ENCODE measurements around the gene CTPS1. TPM values are rescaled to one million over a fixed set of nuclear protein-coding genes. Genes with fewer than 3 reads are reported as not detected.
A peak's percentile ranks its signal among the peaks of the same experiment; 100 is the strongest.

The CTPS1 gene
- total and polyA plus RNA-seq, 7 experiments from 2014 or later: 12.4 to 57.6 (median 17.0) TPM

GRCh38 chr1:41010345-41010744 lies 30.8 kb downstream of the CTPS1 start:
- Histone ChIP-seq H3K27me3 (ENCODE audit: control insufficient read depth in 2 of 2, insufficient read depth in 2 of 2, low read length in 2 of 2) (no peaks in the 10 kb centered on the region), H3K4me1 (ENCODE audit: control insufficient read depth in 2 of 2, insufficient read depth in 2 of 2, low read length in 2 of 2) (no peaks in the 10 kb centered on the region), H3K9me3 (ENCODE audit: control insufficient read depth in 2 of 3, low read length in 3 of 3) (no peaks in the 10 kb centered on the region), H3K4me3 (ENCODE audit: low read length) (no peak overlapping the region), H3K36me3 (ENCODE audit: control insufficient read depth in 2 of 3, insufficient read depth in 3 of 3, low read length in 3 of 3) (peaks cover 16 to 82% (median 21%) of the 10 kb centered on the region in 3 experiments), H3K27ac (ENCODE audit: low read depth, low read length) (no peak overlapping the region)
- CTCF ChIA-PET: no interaction called here
- Mint-ChIP-seq H3K4me1 (peaks cover 7 to 16% (median 12%) of the 10 kb centered on the region in 7 donors), H3K4me3 (no peak overlapping the region), H3K9me3 (no peaks in the 10 kb centered on the region), H3K36me3 (peaks cover 15 to 63% (median 29%) of the 10 kb centered on the region in 5 donors), H3K27ac (peak overlapping the region in 1 of 9 donors; percentile 23), H3K27me3 (no peaks in the 10 kb centered on the region)
- ATAC-seq (no peak), DNase-seq (no peak)
- POLR2A ChIA-PET: no interaction called here
- intact Hi-C loops (cut with micrococcal nuclease): no loop called here

- H3K36me3 Mint-ChIP-seq: peaks cover 12 to 46% (median 20%) of the 10 kb centered on the region in 5 donors
- ChIA-PET POLR2A (no interaction called here), CTCF (interaction anchor here (1.3 kb wide), 1 partner anchor 9 kb away, joined by 3 read pairs; no protein-coding TSS in a partner anchor)
- no peak overlapping the region for H3K4me3 ChIP-seq (ENCODE audit: low read length)
- H3K36me3 ChIP-seq (ENCODE audit: control insufficient read depth in 2 of 3, insufficient read depth in 3 of 3, low read length in 3 of 3): peaks cover 11 to 73% (median 17%) of the 10 kb centered on the region in 3 experiments
- no peaks in the 10 kb centered on the region for H3K9me3 Mint-ChIP-seq
- H3K4me3 Mint-ChIP-seq: no peak overlapping the region
- H3K27me3 ChIP-seq (ENCODE audit: control insufficient read depth in 2 of 2, insufficient read depth in 2 of 2, low read length in 2 of 2): no peaks in the 10 kb centered on the region
- no peaks in the 10 kb centered on the region for H3K4me1 ChIP-seq (ENCODE audit: control insufficient read depth in 2 of 2, insufficient read depth in 2 of 2, low read length in 2 of 2)
- intact Hi-C loops (cut with micrococcal nuclease): no loop called here
- ATAC-seq (no peak), DNase-seq (no peak)
- no peak overlapping the region for H3K27ac Mint-ChIP-seq
- H3K27me3 Mint-ChIP-seq: no peaks in the 10 kb centered on the region
- H3K27ac ChIP-seq (ENCODE audit: low read depth, low read length): no peak overlapping the region
- H3K4me1 Mint-ChIP-seq: peaks cover 7 to 16% (median 12%) of the 10 kb centered on the region in 7 donors
- no peaks in the 10 kb centered on the region for H3K9me3 ChIP-seq (ENCODE audit: control insufficient read depth in 2 of 3, low read length in 3 of 3)
Observed at GRCh38 chr1:41013024-41013423, 33.5 kb downstream of the CTPS1 start.

GRCh38 chr1:41013796-41014195 lies 34.3 kb downstream of the CTPS1 start:
- Mint-ChIP-seq H3K4me3 (no peak overlapping the region), H3K27ac (peak overlapping the region in 5 of 9 donors; percentile 48 to 69 (median 64)), H3K36me3 (peaks cover 9 to 38% (median 16%) of the 10 kb centered on the region in 5 donors), H3K27me3 (no peaks in the 10 kb centered on the region), H3K4me1 (peaks cover 7 to 16% (median 12%) of the 10 kb centered on the region in 7 donors), H3K9me3 (no peaks in the 10 kb centered on the region)
- Histone ChIP-seq H3K27me3 (ENCODE audit: control insufficient read depth in 2 of 2, insufficient read depth in 2 of 2, low read length in 2 of 2) (no peaks in the 10 kb centered on the region), H3K36me3 (ENCODE audit: control insufficient read depth in 2 of 3, insufficient read depth in 3 of 3, low read length in 3 of 3) (peaks cover 5 to 70% (median 11%) of the 10 kb centered on the region in 3 experiments), H3K4me3 (ENCODE audit: low read length) (no peak overlapping the region), H3K4me1 (ENCODE audit: control insufficient read depth in 2 of 2, insufficient read depth in 2 of 2, low read length in 2 of 2) (no peaks in the 10 kb centered on the region), H3K27ac (ENCODE audit: low read depth, low read length) (no peak overlapping the region), H3K9me3 (ENCODE audit: control insufficient read depth in 2 of 3, low read length in 3 of 3) (no peaks in the 10 kb centered on the region)
- intact Hi-C loops (cut with micrococcal nuclease): no loop called here
- peak; percentile 58 for ATAC-seq
- DNase-seq: no peak
- ChIA-PET POLR2A (no interaction called here), CTCF (interaction anchor here (1.3 kb wide), 1 partner anchor 10 kb away, joined by 3 read pairs; no protein-coding TSS in a partner anchor)

GRCh38 chr1:41014871-41015270 lies 35.4 kb downstream of the CTPS1 start:
- H3K4me1 Mint-ChIP-seq: peaks cover 7 to 16% (median 12%) of the 10 kb centered on the region in 7 donors
- no peaks in the 10 kb centered on the region for H3K27me3 Mint-ChIP-seq
- H3K36me3 ChIP-seq (ENCODE audit: control insufficient read depth in 2 of 3, insufficient read depth in 3 of 3, low read length in 3 of 3): peaks cover 5 to 59% (median 8%) of the 10 kb centered on the region in 3 experiments
- H3K4me1 ChIP-seq (ENCODE audit: control insufficient read depth in 2 of 2, insufficient read depth in 2 of 2, low read length in 2 of 2): no peaks in the 10 kb centered on the region
- CTCF ChIA-PET: no interaction called here
- H3K4me3 Mint-ChIP-seq: no peak overlapping the region
- no peak overlapping the region for H3K27ac ChIP-seq (ENCODE audit: low read depth, low read length)
- ATAC-seq (no peak), DNase-seq (no peak)
- POLR2A ChIA-PET: no interaction called here
- no peak overlapping the region for H3K4me3 ChIP-seq (ENCODE audit: low read length)
- H3K36me3 Mint-ChIP-seq: peaks cover 9 to 30% (median 11%) of the 10 kb centered on the region in 5 donors
- H3K9me3 ChIP-seq (ENCODE audit: control insufficient read depth in 2 of 3, low read length in 3 of 3): no peaks in the 10 kb centered on the region
- intact Hi-C loops (cut with micrococcal nuclease): no loop called here
- H3K27me3 ChIP-seq (ENCODE audit: control insufficient read depth in 2 of 2, insufficient read depth in 2 of 2, low read length in 2 of 2): no peaks in the 10 kb centered on the region
- H3K27ac Mint-ChIP-seq: peak overlapping the region; percentile 38 to 88 (median 64)
- no peaks in the 10 kb centered on the region for H3K9me3 Mint-ChIP-seq

- H3K4me3 Mint-ChIP-seq: no peak overlapping the region
- H3K9me3 Mint-ChIP-seq: no peaks in the 10 kb centered on the region
- ATAC-seq (no peak), DNase-seq (no peak)
- ChIA-PET POLR2A (no interaction called here), CTCF (no interaction called here)
- peaks cover 7 to 16% (median 12%) of the 10 kb centered on the region in 7 donors for H3K4me1 Mint-ChIP-seq
- intact Hi-C loops (cut with micrococcal nuclease): no loop called here
- H3K27ac ChIP-seq (ENCODE audit: low read depth, low read length): no peak overlapping the region
- no peaks in the 10 kb centered on the region for H3K27me3 Mint-ChIP-seq
- peaks cover 2 to 54% (median 5%) of the 10 kb centered on the region in 3 experiments for H3K36me3 ChIP-seq (ENCODE audit: control insufficient read depth in 2 of 3, insufficient read depth in 3 of 3, low read length in 3 of 3)
- no peaks in the 10 kb centered on the region for H3K9me3 ChIP-seq (ENCODE audit: control insufficient read depth in 2 of 3, low read length in 3 of 3)
- peaks cover 4 to 25% (median 8%) of the 10 kb centered on the region in 5 donors for H3K36me3 Mint-ChIP-seq
- H3K4me3 ChIP-seq (ENCODE audit: low read length): no peak overlapping the region
- H3K4me1 ChIP-seq (ENCODE audit: control insufficient read depth in 2 of 2, insufficient read depth in 2 of 2, low read length in 2 of 2): no peaks in the 10 kb centered on the region
- no peaks in the 10 kb centered on the region for H3K27me3 ChIP-seq (ENCODE audit: control insufficient read depth in 2 of 2, insufficient read depth in 2 of 2, low read length in 2 of 2)
- H3K27ac Mint-ChIP-seq: peak overlapping the region in 8 of 9 donors; percentile 33 to 88 (median 66)
Observed at GRCh38 chr1:41015281-41015896, 35.9 kb downstream of the CTPS1 start.

- ChIA-PET CTCF (interaction anchor here (0.6 kb wide), 1 partner anchor 75 kb away, joined by 5 read pairs; no protein-coding TSS in a partner anchor), POLR2A (no interaction called here)
- peak overlapping the region in 5 of 9 donors; percentile 10 to 57 (median 33) for H3K27ac Mint-ChIP-seq
- H3K4me3 Mint-ChIP-seq: no peak overlapping the region
- H3K36me3 Mint-ChIP-seq: peaks cover 4 to 19% (median 5%) of the 10 kb centered on the region in 5 donors
- no peaks in the 10 kb centered on the region for H3K27me3 Mint-ChIP-seq
- peaks cover 0 to 48% (median 0%) of the 10 kb centered on the region in 3 experiments for H3K36me3 ChIP-seq (ENCODE audit: control insufficient read depth in 2 of 3, insufficient read depth in 3 of 3, low read length in 3 of 3)
- DNase-seq (no peak), ATAC-seq (no peak)
- intact Hi-C loops (cut with micrococcal nuclease): no loop called here
- H3K27me3 ChIP-seq (ENCODE audit: control insufficient read depth in 2 of 2, insufficient read depth in 2 of 2, low read length in 2 of 2): no peaks in the 10 kb centered on the region
- no peaks in the 10 kb centered on the region for H3K9me3 Mint-ChIP-seq
- no peaks in the 10 kb centered on the region for H3K9me3 ChIP-seq (ENCODE audit: control insufficient read depth in 2 of 3, low read length in 3 of 3)
- no peaks in the 10 kb centered on the region for H3K4me1 ChIP-seq (ENCODE audit: control insufficient read depth in 2 of 2, insufficient read depth in 2 of 2, low read length in 2 of 2)
- H3K4me3 ChIP-seq (ENCODE audit: low read length): no peak overlapping the region
- H3K27ac ChIP-seq (ENCODE audit: low read depth, low read length): no peak overlapping the region
- H3K4me1 Mint-ChIP-seq: peaks cover 7 to 16% (median 12%) of the 10 kb centered on the region in 7 donors
Observed at GRCh38 chr1:41015897-41016470, 36.5 kb downstream of the CTPS1 start.
